DMS79 (cell line): ENCODE measurements around the gene PLCL2.

ENCODE experiments used
- DNase-seq: peaks from one replicate; lab custom pipeline; 2025; lab: John Stamatoyannopoulos, UW

PLCL2 gene

GRCh38 chr3:17044855-17045254 lies 160.1 kb downstream of the PLCL2 start:
- no peak for DNase-seq

- DNase-seq = no peak
These were observed 160.9 kb downstream of the PLCL2 start for GRCh38 chr3:17045705-17046104.

- no peak for DNase-seq
These were observed 161.9 kb downstream of the PLCL2 start for GRCh38 chr3:17046623-17047022.

GRCh38 chr3:17047162-17047561 lies 162.4 kb downstream of the PLCL2 start:
- DNase-seq = no peak

- DNase-seq = no peak
These were observed 163.1 kb downstream of the PLCL2 start for GRCh38 chr3:17047894-17048293.

GRCh38 chr3:17050071-17050470 lies 165.3 kb downstream of the PLCL2 start:
- no peak for DNase-seq

- no peak for DNase-seq
These were observed 165.8 kb downstream of the PLCL2 start for GRCh38 chr3:17050506-17050905.

GRCh38 chr3:17052363-17052762 lies 167.6 kb downstream of the PLCL2 start:
- no peak for DNase-seq

- DNase-seq = no peak
These were observed 169.7 kb downstream of the PLCL2 start for GRCh38 chr3:17054301-17054981.

GRCh38 chr3:17054982-17055343 lies 170.2 kb downstream of the PLCL2 start:
- no peak for DNase-seq

GRCh38 chr3:17055374-17056276 lies 170.9 kb downstream of the PLCL2 start:
- no peak for DNase-seq

- DNase-seq = no peak
These were observed 172.6 kb downstream of the PLCL2 start for GRCh38 chr3:17057321-17057720.

- DNase-seq = no peak
These were observed 175.3 kb downstream of the PLCL2 start for GRCh38 chr3:17059989-17060550.

- DNase-seq = no peak
These were observed 176.2 kb downstream of the PLCL2 start for GRCh38 chr3:17061005-17061404.

- no peak for DNase-seq
These were observed 178.0 kb downstream of the PLCL2 start for GRCh38 chr3:17062736-17063135.

- DNase-seq = no peak
These were observed 178.8 kb downstream of the PLCL2 start for GRCh38 chr3:17063596-17063995.

GRCh38 chr3:17065315-17065714 lies 180.6 kb downstream of the PLCL2 start:
- DNase-seq = no peak

GRCh38 chr3:17065881-17066280 lies 181.1 kb downstream of the PLCL2 start:
- DNase-seq = no peak

- no peak for DNase-seq
These were observed 185.0 kb downstream of the PLCL2 start for GRCh38 chr3:17069754-17070153.

- no peak for DNase-seq
These were observed 185.6 kb downstream of the PLCL2 start for GRCh38 chr3:17070161-17070959.

- no peak for DNase-seq
These were observed 189.8 kb downstream of the PLCL2 start for GRCh38 chr3:17074559-17074958.

- no peak for DNase-seq
These were observed 190.6 kb downstream of the PLCL2 start for GRCh38 chr3:17075358-17075757.
